SW 1271 (cell line): ENCODE data around the gene COLGALT1.

Experiments
- DNase-seq, 2 experiments: peaks; one replicate each; lab custom pipeline; 2025; lab: John Stamatoyannopoulos, UW

Gene COLGALT1

DNA sequence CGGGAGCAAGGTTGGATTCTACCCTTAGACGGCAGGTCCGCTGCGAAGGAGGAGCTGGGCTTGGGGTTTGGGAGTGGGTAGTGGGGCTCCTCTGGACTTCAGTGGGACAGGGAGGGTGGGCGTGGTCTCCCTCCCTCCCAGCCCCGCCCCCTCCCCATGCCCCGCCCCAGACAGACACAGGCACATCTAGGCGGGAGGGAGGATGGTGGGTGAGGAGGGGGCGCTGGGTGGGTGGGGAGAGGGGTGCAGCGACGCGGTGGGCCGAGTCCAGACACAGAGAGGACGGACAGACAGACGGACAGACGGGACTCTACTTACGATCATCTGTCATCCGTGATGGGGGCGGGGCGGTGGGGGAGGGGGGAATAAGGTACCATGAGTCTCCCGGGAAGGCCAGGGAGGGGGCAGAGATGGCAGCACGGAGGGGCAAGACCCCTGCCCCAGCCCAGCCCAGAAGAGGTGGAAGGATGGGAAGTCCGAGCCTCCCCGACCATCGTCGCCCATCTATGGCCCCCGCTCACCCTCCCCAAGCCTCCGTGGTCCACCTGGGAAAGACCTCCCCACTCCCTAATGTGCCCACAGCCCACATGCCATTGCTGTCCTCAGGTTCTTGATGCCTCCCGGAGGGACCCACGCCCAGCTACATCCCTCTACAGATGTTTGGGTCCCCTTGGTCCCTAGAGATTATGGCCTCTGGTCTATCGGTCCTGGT, 67.9 kb downstream of the COLGALT1 start:
- DNase-seq: no peak

DNA sequence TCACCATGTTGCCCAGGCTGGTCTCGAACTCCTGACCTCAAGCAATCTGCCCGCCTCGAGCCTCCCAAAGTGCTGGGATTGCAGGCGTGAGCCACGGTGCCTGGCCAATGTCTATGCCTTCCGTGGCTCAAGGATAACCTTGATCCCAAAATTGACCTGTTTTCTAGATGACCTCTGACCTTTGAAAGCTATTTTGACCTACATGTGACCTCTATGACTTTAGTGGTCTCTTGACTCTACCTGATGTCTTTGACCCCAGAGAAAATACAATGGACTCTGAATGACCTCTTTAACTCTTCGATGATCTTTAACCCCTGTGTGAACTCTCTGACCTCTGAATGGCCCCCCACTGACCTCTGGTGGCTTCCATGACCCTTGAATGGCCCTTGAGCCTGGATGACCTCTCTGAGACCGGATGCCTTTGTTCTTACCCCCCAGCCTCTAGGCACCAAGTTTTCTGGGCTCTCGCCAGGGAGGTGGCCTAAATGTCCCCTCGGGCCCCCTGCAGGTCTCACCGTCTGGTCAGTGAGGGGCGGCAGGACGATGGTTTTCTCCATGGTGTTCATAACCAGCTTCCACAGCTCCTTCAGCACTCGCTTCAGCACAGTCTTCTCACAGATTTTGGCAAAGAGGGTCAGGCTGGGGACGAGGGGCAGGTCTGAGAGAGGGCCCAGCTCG, 69.0 kb downstream of the COLGALT1 start:
- no peak for DNase-seq

DNA sequence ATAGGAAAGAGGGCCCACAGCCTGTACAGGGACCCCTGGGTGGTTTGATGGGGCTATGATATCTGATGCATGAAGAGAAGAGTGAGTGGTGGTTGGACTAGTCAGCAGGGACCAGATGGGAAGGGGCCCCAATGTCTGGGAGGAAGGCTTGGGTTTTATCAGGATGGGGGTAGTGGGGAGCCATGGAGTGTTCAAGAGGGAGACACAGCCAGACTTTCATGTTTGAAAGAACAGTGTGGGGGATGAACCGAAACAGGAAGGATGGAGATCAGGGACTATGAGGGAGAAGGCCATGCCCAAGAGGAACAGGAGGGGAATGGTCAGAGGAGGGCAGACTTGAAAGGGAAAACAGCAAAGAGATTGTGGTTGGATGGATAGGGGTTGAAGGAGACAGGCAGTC, 69.6 kb downstream of the COLGALT1 start:
- no peak for DNase-seq

DNA sequence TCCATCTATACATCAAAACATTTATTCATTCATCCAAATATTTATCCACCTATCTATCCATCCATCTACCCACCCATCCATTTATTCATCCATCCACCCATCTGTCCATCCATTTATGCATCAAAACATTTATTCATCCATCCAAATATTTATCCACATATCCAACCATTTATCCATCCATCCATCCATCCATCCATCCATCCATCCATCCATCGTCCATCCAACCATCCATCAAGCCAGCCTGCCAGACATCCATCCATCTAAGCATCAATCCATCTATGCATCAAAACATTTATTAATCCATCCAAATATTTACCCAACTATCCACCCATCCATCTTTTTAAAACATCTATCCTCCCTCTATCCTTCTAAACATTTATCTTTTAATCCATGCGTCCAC, 70.5 kb downstream of the COLGALT1 start:
- no peak for DNase-seq

DNA sequence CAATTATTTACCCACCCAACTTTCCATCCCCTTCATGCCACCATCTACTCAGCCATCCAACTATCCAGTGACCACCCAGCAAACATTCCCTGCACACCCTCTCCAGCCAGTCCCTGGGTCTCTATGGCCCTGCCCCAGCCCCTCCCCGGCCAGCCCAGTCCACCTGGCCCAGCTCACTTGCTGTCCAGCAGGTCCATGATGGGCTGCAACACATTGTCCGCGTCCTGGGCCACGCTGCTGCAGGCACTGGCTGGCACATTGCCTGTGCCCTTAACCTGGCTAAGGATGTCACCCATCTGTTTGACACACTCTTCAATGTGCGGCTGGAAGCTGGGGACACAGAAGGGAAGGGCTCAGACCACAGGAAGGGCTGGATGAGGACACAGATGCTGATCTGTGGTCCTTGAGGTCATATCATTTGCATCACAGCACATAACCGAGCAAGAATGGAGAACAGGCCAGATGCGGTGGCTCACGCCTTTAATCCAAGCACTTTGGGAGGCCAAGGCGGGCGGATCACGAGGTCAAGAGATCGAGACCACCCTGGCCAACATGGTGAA, 71.1 kb downstream of the COLGALT1 start:
- no peak for DNase-seq

DNA sequence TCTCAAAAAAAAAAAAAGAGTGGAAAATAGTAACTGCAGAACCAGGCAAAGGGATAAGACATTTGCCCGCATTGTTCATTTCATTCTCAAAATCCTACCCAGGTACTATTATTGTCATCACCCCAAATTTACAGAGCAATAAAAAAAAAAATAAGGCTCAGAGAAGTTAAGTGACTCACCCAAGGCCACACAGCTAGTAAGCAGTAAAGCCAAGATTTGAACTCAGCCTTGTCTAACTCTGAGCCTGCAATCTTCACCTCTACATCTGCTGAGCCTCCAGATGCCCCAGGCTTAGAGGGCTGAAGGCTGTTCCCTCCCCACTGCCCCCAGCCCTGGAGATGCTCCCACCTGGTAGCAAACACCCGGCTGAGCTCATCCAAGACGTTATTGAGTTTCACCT, 71.7 kb downstream of the COLGALT1 start:
- DNase-seq: no peak

DNA sequence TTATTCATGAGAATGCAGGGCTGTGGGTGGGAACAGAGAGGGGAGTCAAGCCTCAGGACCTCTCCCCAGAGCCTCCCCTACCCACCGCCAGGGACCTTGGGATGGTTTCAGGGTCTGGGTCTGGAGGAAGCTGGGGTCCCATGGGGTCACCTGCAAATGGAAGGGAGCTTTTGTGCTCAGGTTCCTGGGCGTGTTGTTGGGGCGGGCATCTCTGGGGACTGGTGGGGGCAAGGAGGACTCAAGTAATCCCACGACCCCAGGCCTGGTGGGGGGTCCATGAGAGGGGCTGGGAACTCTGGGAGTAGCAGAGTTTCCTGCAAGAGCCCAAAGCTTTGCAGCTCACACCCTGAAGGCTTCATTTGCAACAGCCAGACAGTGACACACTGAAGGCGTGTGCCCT, 72.5 kb downstream of the COLGALT1 start:
- DNase-seq: no peak

DNA sequence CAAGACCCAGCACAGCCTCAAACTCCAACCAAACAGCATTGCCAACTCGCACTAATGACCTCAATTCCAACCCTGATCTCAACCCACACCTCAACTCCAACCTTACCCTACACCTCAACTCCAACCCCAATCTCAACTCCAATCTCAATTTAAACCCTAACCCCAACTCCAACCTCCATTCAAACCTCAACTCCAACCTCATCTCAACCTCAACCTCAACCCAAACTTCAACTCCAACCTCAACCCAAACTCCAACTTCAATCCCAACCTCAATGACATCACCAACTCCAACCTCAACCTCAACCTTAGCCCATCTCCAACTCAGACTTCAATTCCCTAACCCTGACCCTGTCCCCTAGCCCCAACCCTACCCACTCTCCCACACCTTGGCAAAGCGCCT, 74.3 kb downstream of the COLGALT1 start:
- no peak for DNase-seq

DNA sequence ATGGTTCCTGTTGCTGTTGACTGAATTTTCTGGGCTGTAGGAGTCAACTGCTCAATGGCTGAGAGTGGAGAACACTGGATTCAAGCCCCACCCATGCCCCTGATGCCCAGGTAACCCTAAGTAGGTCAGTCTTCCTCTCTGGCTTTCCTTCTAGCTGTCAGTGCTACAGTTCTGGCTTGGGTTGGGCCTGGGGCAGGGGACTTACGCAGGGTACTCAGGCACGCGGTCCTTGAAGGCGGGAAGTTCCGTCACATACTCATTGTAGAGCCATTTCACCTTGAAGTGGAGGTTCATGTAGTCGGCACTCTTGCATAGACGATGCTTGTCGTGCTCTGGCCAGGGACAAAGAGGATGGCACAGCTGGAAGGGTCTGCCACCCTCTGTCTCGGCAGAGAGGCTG, 77.1 kb downstream of the COLGALT1 start:
- no peak for DNase-seq
